H1 (cell line): ENCODE results near the gene DIAPH2. TPM values are rescaled to one million over a fixed set of nuclear protein-coding genes. Genes with fewer than 3 reads are reported as not detected.
"Not testable (repeated sequence)": the region's sequence is repeated elsewhere in the genome, so short reads cannot be mapped to it uniquely, and the experiment has no call there.

Experiments used
- CTCF ChIA-PET: fragments of 300-600 bp; sonication (Branson Sonifier 250); formaldehyde crosslinking; loops from one replicate; lab custom pipeline; 2021; ENCODE audit not compliant: partially characterized antibody; lab: Charles Lee
- POLR2A ChIA-PET: fragments of 300-600 bp; sonication (Branson Sonifier 250); formaldehyde crosslinking; loops from one replicate; lab custom pipeline; 2021; ENCODE audit warnings: inconsistent platforms; ENCODE audit not compliant: partially characterized antibody; lab: Charles Lee
- DNase-seq, 2 experiments: peaks; one replicate each; pipeline versions ENCODE4 v3.0.0 to v3.0.0-alpha.2; 2010 to 2022; ENCODE audit warnings: low spot score in 2 of 2, low read depth in 1 of 2, mixed read lengths in 1 of 2
- FAIRE-seq: peaks from 2 replicates; lab custom pipeline; 2011; peaks lifted over from hg19 to GRCh38; lab: Jason Lieb, UNC
- H2AFZ ChIP-seq: 2 replicates; pipeline ENCODE4 v1.8.1; 2012; ENCODE audit warnings: low read length, inconsistent platforms
- H2AK5ac ChIP-seq: 2 replicates; pipeline ENCODE4 v1.6.1; 2013; ENCODE audit warnings: low read depth, low read length
- H2BK120ac ChIP-seq: replicated peaks from 2 replicates; pipeline ENCODE3; 2013; ENCODE audit warnings: low read depth, low read length, inconsistent platforms
- H2BK12ac ChIP-seq: 2 replicates; pipeline ENCODE4 v1.6.1; 2013; ENCODE audit warnings: low read depth, low read length
- H2BK15ac ChIP-seq: 2 replicates; pipeline ENCODE4 v1.6.1; 2013; ENCODE audit warnings: low read length
- H2BK20ac ChIP-seq: 2 replicates; pipeline ENCODE4 v1.6.1; 2013; ENCODE audit warnings: low read length
- H2BK5ac ChIP-seq: 2 replicates; pipeline ENCODE4 v1.6.1; 2013; ENCODE audit warnings: low read depth, low read length
- H3K14ac ChIP-seq: 2 replicates; pipeline ENCODE4 v1.6.1; 2013; ENCODE audit warnings: inconsistent platforms; ENCODE audit not compliant: insufficient read length
- H3K18ac ChIP-seq: 2 replicates; pipeline ENCODE4 v1.6.1; 2013; ENCODE audit warnings: low read length; ENCODE audit errors: extremely low read depth
- H3K23ac ChIP-seq: 2 replicates; pipeline ENCODE4 v1.6.1; 2013; ENCODE audit warnings: inconsistent platforms; ENCODE audit not compliant: insufficient read length
- H3K23me2 ChIP-seq: 2 replicates; pipeline ENCODE4 v1.6.1; 2013; ENCODE audit warnings: low read depth, low read length
- H3K27ac ChIP-seq: 2 replicates; pipeline ENCODE4 v1.6.1; 2011; ENCODE audit warnings: low read depth, low read length, inconsistent platforms
- H3K27me3 ChIP-seq, 4 experiments: replicated peaks in 1 of 4; 1 replicate in 1 of 4; 2 replicates in 3 of 4; pipeline versions ENCODE4 v1.6.1 to v1.8.1; 2011 to 2013; ENCODE audit warnings: low read length in 3 of 4, mild to moderate bottlenecking in 3 of 4, inconsistent platforms in 2 of 4, mixed read lengths in 2 of 4, moderate library complexity in 1 of 4; ENCODE audit not compliant: control insufficient read depth in 3 of 4, insufficient read depth in 3 of 4; ENCODE audit errors: extremely low read depth in 1 of 4
- H3K36me3 ChIP-seq, 4 experiments: 2 replicates each; pipeline versions ENCODE4 v1.6.1 to v1.8.1; 2011 to 2013; ENCODE audit warnings: mild to moderate bottlenecking in 4 of 4, low read length in 3 of 4, moderate library complexity in 2 of 4, control low read depth in 1 of 4, inconsistent platforms in 1 of 4; ENCODE audit not compliant: insufficient read depth in 4 of 4, control insufficient read depth in 2 of 4
- H3K4ac ChIP-seq: replicated peaks from 2 replicates; pipeline ENCODE3; 2013; ENCODE audit warnings: low read length, low read depth, mixed read lengths, inconsistent platforms; ENCODE audit not compliant: insufficient read length
- H3K4me1 ChIP-seq, 4 experiments: replicated peaks in 1 of 4; 1 replicate in 1 of 4; 2 replicates in 3 of 4; pipeline versions ENCODE4 v1.6.1 to v1.8.1; 2011 to 2013; ENCODE audit warnings: low read length in 3 of 4, inconsistent platforms in 2 of 4, mixed read lengths in 1 of 4; ENCODE audit not compliant: insufficient read depth in 4 of 4, control insufficient read depth in 3 of 4
- H3K4me2 ChIP-seq, 2 experiments: 2 replicates each; pipeline versions ENCODE4 v1.6.1 to v1.8.1; 2011 to 2013; ENCODE audit warnings: low read depth in 2 of 2, low read length in 2 of 2, control low read depth in 1 of 2, inconsistent platforms in 1 of 2, mild to moderate bottlenecking in 1 of 2; ENCODE audit not compliant: insufficient read depth in 1 of 2
- H3K4me3 ChIP-seq, 4 experiments: fragments of 200-600, 300-600 bp in 1 of 4; sonication (generic), shearing (Covaris generic), sonication (Bioruptor Twin) in 1 of 4; 2 replicates each; pipeline versions ENCODE4 v1.5.1 to v1.8.1; 2011 to 2016; ENCODE audit warnings: low read length in 4 of 4, low read depth in 3 of 4, control low read depth in 2 of 4, inconsistent platforms in 2 of 4, mild to moderate bottlenecking in 2 of 4, mixed read lengths in 1 of 4, moderate library complexity in 1 of 4; ENCODE audit not compliant: insufficient read depth in 2 of 4; ENCODE audit errors: extremely low read depth in 1 of 4
- H3K56ac ChIP-seq: replicated peaks from 2 replicates; pipeline ENCODE3; 2013; ENCODE audit warnings: low read depth, mild to moderate bottlenecking, mixed read lengths, low read length, inconsistent platforms; ENCODE audit not compliant: insufficient read length
- H3K79me1 ChIP-seq: 2 replicates; pipeline ENCODE4 v1.6.1; 2013; ENCODE audit warnings: low read depth, low read length, control low read depth
- H3K79me2 ChIP-seq, 2 experiments: 2 replicates each; pipeline versions ENCODE4 v1.6.1 to v1.8.1; 2012 to 2013; ENCODE audit warnings: low read length in 2 of 2, mild to moderate bottlenecking in 2 of 2, inconsistent platforms in 1 of 2; ENCODE audit not compliant: insufficient read depth in 2 of 2, control insufficient read depth in 1 of 2
- H3K9ac ChIP-seq, 4 experiments: replicated peaks in 1 of 4; 1 replicate in 1 of 4; 2 replicates in 3 of 4; pipeline versions ENCODE4 v1.6.1 to v1.8.1; 2011 to 2013; ENCODE audit warnings: low read depth in 3 of 4, low read length in 3 of 4, control low read depth in 2 of 4, mild to moderate bottlenecking in 2 of 4, moderate library complexity in 2 of 4, inconsistent platforms in 1 of 4; ENCODE audit errors: extremely low read depth in 1 of 4
- H3K9me3 ChIP-seq, 2 experiments: 2 replicates each; pipeline versions ENCODE4 v1.6.1 to v1.8.1; 2012 to 2013; ENCODE audit warnings: mild to moderate bottlenecking in 2 of 2, moderate library complexity in 2 of 2, control low read depth in 1 of 2, inconsistent platforms in 1 of 2, low read depth in 1 of 2, low read length in 1 of 2, mixed read lengths in 1 of 2; ENCODE audit not compliant: insufficient read depth in 2 of 2
- H4K20me1 ChIP-seq, 2 experiments: replicated peaks in 1 of 2; 2 replicates each; pipeline versions ENCODE3 to v1.8.1; 2011 to 2013; ENCODE audit warnings: inconsistent platforms in 2 of 2, low read length in 2 of 2, mild to moderate bottlenecking in 1 of 2; ENCODE audit not compliant: insufficient read depth in 2 of 2, control insufficient read depth in 1 of 2
- H4K5ac ChIP-seq: 2 replicates; pipeline ENCODE4 v1.6.1; 2013; ENCODE audit warnings: low read length, low read depth, mixed read lengths, inconsistent platforms; ENCODE audit not compliant: insufficient read length
- H4K8ac ChIP-seq: 2 replicates; pipeline ENCODE4 v1.8.0; 2013; ENCODE audit warnings: mild to moderate bottlenecking, moderate library complexity, low read length, inconsistent platforms; ENCODE audit not compliant: insufficient read depth; ENCODE audit errors: extremely low read depth
- H4K91ac ChIP-seq: replicated peaks from 2 replicates; pipeline ENCODE3; 2013; ENCODE audit warnings: low read length, mixed read lengths, inconsistent platforms; ENCODE audit not compliant: insufficient read length
- WGBS, 2 experiments: shearing (Covaris generic) in 1 of 2; methylation state at CpG; one replicate each; pipeline versions ENCODE4 v1.1.6 to v1.1.7; 2013 to 2015; ENCODE audit warnings: low lambda C conversion rate in 2 of 2, mixed read lengths in 2 of 2, inconsistent platforms in 1 of 2, low coverage in 1 of 2, missing lambda C conversion rate in 1 of 2; ENCODE audit not compliant: insufficient replicate concordance in 2 of 2, insufficient coverage in 1 of 2, insufficient read length in 1 of 2; ENCODE audit errors: extremely low coverage in 1 of 2, missing lambda C conversion rate in 1 of 2; 5-methylcytosine and 5-hydroxymethylcytosine counted together
- polyA plus RNA-seq, 7 experiments: library from polyadenylated mRNA; depleted of rRNA in 3 of 7; stranded (reverse) in 5 of 7; unstranded in 2 of 7; fragments of >200 nt in 5 of 7; fragments of 200-250 nt in 2 of 7; gene quantifications; 1 replicate in 5 of 7; 2 replicates in 1 of 7; 4 replicates in 1 of 7; pipeline versions ENCODE4 v1.2.1 to v1.2.3, GENCODE V29; 2011 to 2013; ENCODE audit warnings: missing spikeins in 2 of 7, mixed read lengths in 2 of 7
- total RNA-seq: library from RNA; stranded (reverse); fragmentation: NEBNext Ultra II Directional; extraction: Animal tissue kit (Norgen Biotek cat#: 25700); gene quantifications from 2 replicates; pipeline ENCODE4 v1.2.1, GENCODE V29; 2021

DIAPH2 gene
- total and polyA plus RNA-seq, 2 of the 8 experiments (the other 6 are each of a cell fraction or from before 2014, with no cell fraction given), result 4.4 to 24.3 TPM

GRCh38 chrX:96714393-96714792 is 29.8 kb downstream of the DIAPH2 start:
- not testable (repeated sequence) for FAIRE-seq

More at GRCh38 chrX:96714393-96714792, 29.8 kb downstream of the DIAPH2 start:
- CTCF ChIA-PET, result interaction anchor here (0.7 kb wide), 1 partner anchor 105 kb away, joined by 3 read pairs; no protein-coding TSS in a partner anchor
- H4K5ac ChIP-seq, H3K79me2 ChIP-seq, H3K23me2 ChIP-seq, H2BK5ac ChIP-seq, H3K36me3 ChIP-seq, H3K9ac ChIP-seq, H4K91ac ChIP-seq, H3K27ac ChIP-seq, H2BK20ac ChIP-seq, H2AFZ ChIP-seq, POLR2A ChIA-PET, H3K4ac ChIP-seq, H2BK120ac ChIP-seq, H2BK15ac ChIP-seq, H3K79me1 ChIP-seq, H2AK5ac ChIP-seq, H3K14ac ChIP-seq, H3K4me2 ChIP-seq, H3K23ac ChIP-seq, H4K8ac ChIP-seq, H3K4me3 ChIP-seq, H3K27me3 ChIP-seq, H3K4me1 ChIP-seq, H3K56ac ChIP-seq, H3K18ac ChIP-seq, DNase-seq, H2BK12ac ChIP-seq, H3K9me3 ChIP-seq, H4K20me1 ChIP-seq: not testable (repeated sequence)
- 96% methylated on average over 4 of the region's 6 CpGs; no CpG with 5 or more reads in 1 of the 2 experiments for WGBS, 2 experiments
